ENCODE results near the gene MYH4. TPM values are rescaled to one million over a fixed set of nuclear protein-coding genes. Genes with fewer than 3 reads are reported as not detected.

The MYH4 gene
- total and polyA plus RNA-seq, 2 donors (not counting 3 experiments of a cell fraction or from before 2014, with no cell fraction given) = not detected

GRCh38 chr17:10394201-10394887, 75.0 kb downstream of the MYH4 start:
- dilution Hi-C loops (cut with MboI; ENCODE audit: extremely low pct_ligation_motif_present, low sequenced_read_pairs) (no loop called here), intact Hi-C loops (cut with micrococcal nuclease) (no loop called here)
- ChIA-PET POLR2A (no interaction called here), CTCF (no interaction called here)
- no peak overlapping the region for H2AFZ ChIP-seq (ENCODE audit: low read depth, low read length)
- H3K4me2 ChIP-seq (ENCODE audit: insufficient read depth, low read length) = no peak overlapping the region
- H3K27me3 ChIP-seq (ENCODE audit: control insufficient read depth in 2 of 2, insufficient read depth in 2 of 2, low read length in 2 of 2) = no peaks in the 10 kb centered on the region
- H3K27ac ChIP-seq (ENCODE audit: insufficient read depth, low read depth, low read length) = no peak overlapping the region
- DNase-seq (ENCODE audit: low read depth, low spot score) (no peak), FAIRE-seq (no peak)
- no peaks in the 10 kb centered on the region for H4K20me1 ChIP-seq (replicated peaks; ENCODE audit: control insufficient read depth, extremely low read depth, insufficient read depth, low read length)
- BruUV-seq (replicated peaks) = no TSS peak
- H3K9me1 ChIP-seq (replicated peaks; ENCODE audit: control insufficient read depth, extremely low read depth, insufficient read depth, low read length) = no peaks in the 10 kb centered on the region
- H3K79me2 ChIP-seq (ENCODE audit: control insufficient read depth, insufficient read depth, low read length) = no peaks in the 10 kb centered on the region
- H3K4me1 ChIP-seq (ENCODE audit: control insufficient read depth, extremely low read depth, insufficient read depth, low read length) = no peaks in the 10 kb centered on the region
- peaks cover 1% of the 10 kb centered on the region for H3K9me3 ChIP-seq (replicated peaks; ENCODE audit: control insufficient read depth, insufficient read depth, low read length)
- H3K4me3 ChIP-seq (replicated peaks in 1 of 3; ENCODE audit: insufficient read depth in 1 of 3, low read depth in 1 of 3, low read length in 3 of 3) = no peak overlapping the region
- H3K9ac ChIP-seq (replicated peaks; ENCODE audit: extremely low read depth, insufficient read depth, low read length) = no peak overlapping the region
- TF ChIP-seq JUN (IDR thresholded peaks at IDR 0.05; ENCODE audit: borderline replicate concordance, insufficient read depth, insufficient read length, low read depth) = no peak
- no peak for TF ChIP-seq POLR2A (IDR thresholded peaks at IDR 0.05; ENCODE audit: low read depth, low read length)
- no peak for TF ChIP-seq GATA2 (IDR thresholded peaks at IDR 0.05; ENCODE audit: insufficient read depth, insufficient read length, low read depth, low read length)
- no peak for TF ChIP-seq CTCF (IDR thresholded peaks at IDR 0.05; ENCODE audit: extremely low read depth in 1 of 2, insufficient read depth in 1 of 2, low read depth in 1 of 2, low read length in 2 of 2)
- TF ChIP-seq MYC (IDR thresholded peaks at IDR 0.05; ENCODE audit: low read depth, low read length) = no peak
- TF ChIP-seq MAX (IDR thresholded peaks at IDR 0.05; ENCODE audit: insufficient read depth, insufficient read length) = no peak
- no peak for TF ChIP-seq POLR2AphosphoS5 (IDR thresholded peaks at IDR 0.05; ENCODE audit: insufficient read depth, low read depth, low read length)
- no peak for TF ChIP-seq FOS (IDR thresholded peaks at IDR 0.05; ENCODE audit: borderline replicate concordance, insufficient read depth, low read length)
- no peak for TF ChIP-seq EZH2 (IDR thresholded peaks at IDR 0.05; ENCODE audit: borderline replicate concordance, low read depth, low read length, severe bottlenecking)
- H3K36me3 ChIP-seq (ENCODE audit: control insufficient read depth in 2 of 2, extremely low read depth in 1 of 2, insufficient read depth in 2 of 2, low read length in 2 of 2) = no peaks in the 10 kb centered on the region

Other genes with a start within 250 kb of the MYH4 start
- not detected in 2 replicates for gene MYH13, start 96.6 kb downstream of the MYH4 start, total RNA-seq
- not detected in 2 replicates for gene MYH13, start 96.6 kb downstream of the MYH4 start, polyA plus RNA-seq
- not detected in 2 replicates for gene MYH8, start 47.6 kb downstream of the MYH4 start, total RNA-seq
- gene MYH8, start 47.6 kb downstream of the MYH4 start, polyA plus RNA-seq = not detected in 2 replicates
- not detected in 2 replicates for gene MYH1, start 49.0 kb upstream of the MYH4 start, total RNA-seq
- gene MYH1, start 49.0 kb upstream of the MYH4 start, polyA plus RNA-seq = not detected in 2 replicates
- gene MYH2, start 80.1 kb upstream of the MYH4 start, total RNA-seq = 0.05 TPM in 1 of 2 replicates, not detected in the other
- not detected in 2 replicates for gene MYH2, start 80.1 kb upstream of the MYH4 start, polyA plus RNA-seq
- gene MYH3, start 187.8 kb upstream of the MYH4 start, total RNA-seq = 0.73 and 0.78 TPM in 2 replicates
- 0.08 and 0.65 TPM in 2 replicates for gene MYH3, start 187.8 kb upstream of the MYH4 start, polyA plus RNA-seq
- 28.0 and 30.8 TPM in 2 replicates for gene SCO1, start 228.0 kb upstream of the MYH4 start, total RNA-seq
- 10.4 and 11.9 TPM in 2 replicates for gene SCO1, start 228.0 kb upstream of the MYH4 start, polyA plus RNA-seq
- 7.6 and 7.9 TPM in 2 replicates for gene ADPRM, start 228.0 kb upstream of the MYH4 start, total RNA-seq
- gene ADPRM, start 228.0 kb upstream of the MYH4 start, polyA plus RNA-seq = 7.2 and 7.4 TPM in 2 replicates